ENCODE measurements around the gene UPK2. TPM values are rescaled to one million over a fixed set of nuclear protein-coding genes. Genes with fewer than 3 reads are reported as not detected.

The UPK2 gene
- polyA plus RNA-seq, 2 of the 4 experiments (the other 2 are of a cell fraction) = 0.37 to 0.92 TPM

DNA sequence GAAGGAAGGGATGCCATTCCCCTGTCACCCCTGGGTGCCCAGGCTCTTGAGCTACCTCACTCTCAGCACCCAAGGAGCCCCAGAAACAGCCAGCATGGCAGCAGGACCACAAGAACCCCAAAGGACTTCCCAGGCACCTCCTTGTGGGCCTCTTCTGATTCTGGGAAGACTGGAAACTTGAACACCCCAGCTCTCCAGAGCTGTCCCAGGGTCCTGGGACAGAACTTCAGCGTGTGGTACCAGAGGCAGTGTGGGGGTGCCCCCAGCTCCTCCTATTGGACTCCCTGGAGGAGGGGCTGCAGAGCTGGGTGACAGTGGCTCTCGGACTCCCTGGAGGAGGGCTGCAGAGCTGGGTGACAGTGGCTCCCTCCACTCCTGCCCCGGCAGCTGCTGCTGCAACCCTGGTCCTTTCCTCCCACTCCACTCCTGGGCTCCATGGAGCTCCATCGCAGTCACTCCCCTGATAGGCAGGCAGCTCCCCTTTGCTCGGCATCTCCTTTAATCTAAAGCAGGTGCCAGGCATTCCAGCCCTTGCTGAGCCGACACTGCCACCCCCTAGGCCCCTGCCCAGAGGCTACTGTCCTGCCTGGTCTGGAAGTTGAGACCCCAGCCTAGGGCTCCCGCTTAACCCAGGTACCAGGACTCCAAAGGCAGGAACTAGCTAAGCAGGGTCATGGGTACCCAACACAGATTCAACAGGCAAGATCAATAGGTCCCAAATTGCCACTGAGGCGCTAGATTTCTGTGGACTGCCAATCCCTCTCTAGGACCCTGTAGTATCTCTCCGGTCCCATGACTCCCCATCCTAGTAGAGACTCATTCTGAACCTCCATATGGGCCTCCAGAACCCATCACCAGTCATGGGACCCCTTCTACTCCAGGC is 33.1 kb upstream of the UPK2 start:
- peak overlapping the region; percentile 100 for H3K4me2 ChIP-seq
- H3K4me3 ChIP-seq = peak overlapping the region; percentile 62
- H3K27ac ChIP-seq = peak overlapping the region; percentile 98 to 100
- no peak for DNase-seq (ENCODE audit: low read depth in 1 of 2, low spot score in 1 of 2)
- ChIA-PET CTCF (interaction anchor here (0.8 to 4.1 kb wide), 6 partner anchors 10 to 234 kb away, joined by 3 to 16 read pairs (median 4); partner anchors contain the start of genes DDX6 and UPK2), POLR2A (no interaction called here)
- FAIRE-seq = no peak
- TF ChIP-seq CHD2 (IDR thresholded peaks at IDR 0.05; ENCODE audit: low read length, partially characterized antibody) (no peak), MYC (IDR thresholded peaks at IDR 0.05; ENCODE audit: borderline replicate concordance, low read length) (no peak), ZC3H11A (IDR thresholded peaks at IDR 0.05) (no peak), HOXB13 (CRISPR knock-in tag; IDR thresholded peaks at IDR 0.05; ENCODE audit: low read depth) (no peak), JUN (IDR thresholded peaks at IDR 0.05) (no peak; a peak in 1 of 5 replicates), JUNB (IDR thresholded peaks at IDR 0.05) (no peak), FOSB (CRISPR knock-in tag; IDR thresholded peaks at IDR 0.05) (no peak), HOXB5 (CRISPR knock-in tag; IDR thresholded peaks at IDR 0.05) (no peak), CHD4 (IDR thresholded peaks at IDR 0.05; ENCODE audit: borderline replicate concordance) (no peak), GATA3 (IDR thresholded peaks at IDR 0.05; ENCODE audit: borderline replicate concordance) (no peak), ZFP36 (IDR thresholded peaks at IDR 0.05; ENCODE audit: borderline replicate concordance, partially characterized antibody) (no peak), KDM1A (IDR thresholded peaks at IDR 0.05; ENCODE audit: low read depth) (no peak), EHF (CRISPR knock-in tag; IDR thresholded peaks at IDR 0.05) (no peak)
- TF ChIP-seq, protein P1, sequence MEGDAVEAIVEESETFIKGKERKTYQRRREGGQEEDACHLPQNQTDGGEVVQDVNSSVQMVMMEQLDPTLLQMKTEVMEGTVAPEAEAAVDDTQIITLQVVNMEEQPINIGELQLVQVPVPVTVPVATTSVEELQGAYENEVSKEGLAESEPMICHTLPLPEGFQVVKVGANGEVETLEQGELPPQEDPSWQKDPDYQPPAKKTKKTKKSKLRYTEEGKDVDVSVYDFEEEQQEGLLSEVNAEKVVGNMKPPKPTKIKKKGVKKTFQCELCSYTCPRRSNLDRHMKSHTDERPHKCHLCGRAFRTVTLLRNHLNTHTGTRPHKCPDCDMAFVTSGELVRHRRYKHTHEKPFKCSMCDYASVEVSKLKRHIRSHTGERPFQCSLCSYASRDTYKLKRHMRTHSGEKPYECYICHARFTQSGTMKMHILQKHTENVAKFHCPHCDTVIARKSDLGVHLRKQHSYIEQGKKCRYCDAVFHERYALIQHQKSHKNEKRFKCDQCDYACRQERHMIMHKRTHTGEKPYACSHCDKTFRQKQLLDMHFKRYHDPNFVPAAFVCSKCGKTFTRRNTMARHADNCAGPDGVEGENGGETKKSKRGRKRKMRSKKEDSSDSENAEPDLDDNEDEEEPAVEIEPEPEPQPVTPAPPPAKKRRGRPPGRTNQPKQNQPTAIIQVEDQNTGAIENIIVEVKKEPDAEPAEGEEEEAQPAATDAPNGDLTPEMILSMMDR (IDR thresholded peaks at IDR 0.05) = no peak
- H3K9me3 ChIP-seq = no peaks in the 10 kb centered on the region
- 2% methylated on average over 6 of the region's 9 CpGs for WGBS (ENCODE audit: missing lambda C conversion rate)
- H3K4me1 ChIP-seq = peaks cover 32% of the 10 kb centered on the region
- no peak for ATAC-seq

DNA sequence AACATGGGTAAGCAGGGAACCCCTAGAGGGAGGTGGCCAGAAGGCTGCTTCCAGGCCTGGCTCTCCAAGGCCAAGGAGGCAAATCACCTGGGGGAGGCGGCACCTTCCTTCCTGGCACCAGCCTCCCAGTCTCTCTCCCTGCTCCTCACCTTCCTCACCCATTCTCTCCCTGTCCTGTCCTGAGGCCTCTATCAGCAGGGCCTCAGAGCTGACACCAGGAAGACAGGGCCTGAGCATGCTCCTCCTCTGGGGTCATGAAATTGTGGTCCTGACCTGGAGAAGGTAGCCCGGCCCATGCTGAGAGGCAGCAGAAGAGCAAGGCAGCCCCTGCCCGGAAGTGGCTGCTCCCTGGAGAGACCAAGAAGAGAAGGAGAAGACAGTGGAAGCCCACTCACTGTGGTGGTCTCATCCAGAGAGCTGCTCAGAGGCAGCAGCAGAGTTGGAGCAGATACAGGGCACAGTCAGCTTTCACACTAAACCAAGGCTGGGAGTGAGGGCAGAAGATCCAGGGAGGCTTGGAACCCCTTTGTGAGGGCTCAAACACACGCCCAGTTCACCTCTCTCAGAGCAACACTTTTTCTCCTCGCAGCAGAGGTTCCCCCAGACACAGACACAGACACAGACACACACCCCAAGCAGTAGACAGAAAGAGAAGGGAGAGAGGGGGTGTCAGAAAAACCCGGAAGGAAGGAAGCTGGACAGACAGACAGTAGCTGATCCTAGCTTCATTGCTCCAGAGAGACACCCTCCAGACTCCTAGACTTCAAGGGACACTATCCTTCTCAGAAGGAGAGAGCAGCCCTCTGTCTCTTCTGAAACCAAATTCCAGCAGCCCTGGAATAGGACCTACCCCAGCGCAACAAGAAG is 32.1 kb upstream of the UPK2 start:
- ChIA-PET CTCF (interaction anchor here (4.1 to 4.6 kb wide), 2 partner anchors 132 to 235 kb away, joined by 15 to 16 read pairs; partner anchors contain the start of gene DDX6), POLR2A (no interaction called here)
- Histone ChIP-seq H3K9me3 (no peaks in the 10 kb centered on the region), H3K27ac (peak overlapping the region; percentile 98 to 100), H3K4me3 (peak overlapping the region; percentile 62), H3K4me1 (peaks cover 26% of the 10 kb centered on the region), H3K4me2 (peak overlapping the region; percentile 100)
- TF ChIP-seq EHMT2 (IDR thresholded peaks at IDR 0.05; ENCODE audit: low read depth) (no peak), CBX2 (IDR thresholded peaks at IDR 0.05; ENCODE audit: borderline replicate concordance, low read depth) (no peak), ESRRA (IDR thresholded peaks at IDR 0.05; ENCODE audit: borderline replicate concordance, low read length) (no peak), CBX8 (IDR thresholded peaks at IDR 0.05) (no peak), POLR2AphosphoS2 (conservative IDR thresholded peaks at IDR 0.05; ENCODE audit: low read length) (no peak), ZFP36 (IDR thresholded peaks at IDR 0.05; ENCODE audit: borderline replicate concordance, partially characterized antibody) (no peak)
- TF ChIP-seq, protein P2, sequence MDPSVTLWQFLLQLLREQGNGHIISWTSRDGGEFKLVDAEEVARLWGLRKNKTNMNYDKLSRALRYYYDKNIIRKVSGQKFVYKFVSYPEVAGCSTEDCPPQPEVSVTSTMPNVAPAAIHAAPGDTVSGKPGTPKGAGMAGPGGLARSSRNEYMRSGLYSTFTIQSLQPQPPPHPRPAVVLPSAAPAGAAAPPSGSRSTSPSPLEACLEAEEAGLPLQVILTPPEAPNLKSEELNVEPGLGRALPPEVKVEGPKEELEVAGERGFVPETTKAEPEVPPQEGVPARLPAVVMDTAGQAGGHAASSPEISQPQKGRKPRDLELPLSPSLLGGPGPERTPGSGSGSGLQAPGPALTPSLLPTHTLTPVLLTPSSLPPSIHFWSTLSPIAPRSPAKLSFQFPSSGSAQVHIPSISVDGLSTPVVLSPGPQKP (IDR thresholded peaks at IDR 0.05; ENCODE audit: low read depth, low read length) = no peak
- FAIRE-seq = no peak
- 0% methylated on average over 6 of the region's 7 CpGs for WGBS (ENCODE audit: missing lambda C conversion rate)
- no peak for ATAC-seq
- DNase-seq (ENCODE audit: low read depth in 1 of 2, low spot score in 1 of 2) = no peak

Measured in A549 (cell line).